ENCODE data around the gene ARL13A.
"Not testable (repeated sequence)": the region's sequence is repeated elsewhere in the genome, so short reads cannot be mapped to it uniquely, and the experiment has no call there.

Gene ARL13A

DNA sequence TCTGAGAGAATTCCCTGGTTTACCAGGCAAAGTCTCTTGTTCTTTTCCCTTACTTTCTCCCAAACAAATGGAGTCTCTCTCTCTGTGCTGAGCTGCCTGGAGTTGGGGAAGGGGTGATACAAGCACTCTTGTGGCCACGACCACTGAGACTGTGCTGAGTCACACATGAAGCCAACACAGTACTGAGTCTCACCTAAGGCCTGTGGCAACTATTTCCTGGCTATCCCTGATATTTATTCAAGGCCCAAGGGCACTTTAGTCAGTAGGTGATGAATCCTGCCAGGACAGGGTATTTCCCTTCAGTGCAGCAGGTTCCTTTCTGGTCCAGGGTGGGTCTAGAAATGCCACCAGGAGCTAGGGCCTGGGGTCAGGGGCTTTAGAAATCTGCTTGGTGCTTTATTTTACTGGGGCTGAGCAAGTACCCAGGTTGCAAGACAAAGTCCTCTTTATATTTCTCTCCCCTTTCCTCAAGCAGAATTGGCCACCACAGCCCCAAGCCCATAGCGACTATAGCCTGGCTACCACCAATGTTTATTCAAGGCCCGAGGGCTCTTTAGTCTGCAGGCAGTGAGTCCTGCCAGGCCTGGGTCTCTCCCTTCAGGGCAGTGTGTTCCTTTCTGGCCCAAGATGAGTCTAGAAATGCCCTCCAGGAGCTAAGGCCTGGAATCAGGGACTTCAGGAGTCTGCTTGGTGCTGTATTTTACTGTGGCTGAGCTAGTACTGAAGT, 10.5 kb downstream of the ARL13A start:
- no peak overlapping the region for H3K4me3 ChIP-seq
- DNase-seq (ENCODE audit: low read depth, low spot score), result no peak
- no peak overlapping the region for H3K27ac ChIP-seq
- no peaks in the 10 kb centered on the region for H3K9me3 ChIP-seq (ENCODE audit: low read depth, low read length)
- TF ChIP-seq POLR2AphosphoS5 (IDR thresholded peaks at IDR 0.05; ENCODE audit: borderline replicate concordance, low read depth, low read length), result no peak
- TF ChIP-seq EZH2 (IDR thresholded peaks at IDR 0.05), result no peak
- no peak for TF ChIP-seq FOXP2 (optimal IDR thresholded peaks at IDR 0.05; ENCODE audit: control extremely low read depth, extremely low read length, insufficient read depth)
- H3K9ac ChIP-seq (ENCODE audit: insufficient read length), result no peak overlapping the region
- H3K36me3 ChIP-seq (ENCODE audit: insufficient read depth, low read length), result no peaks in the 10 kb centered on the region

- TF ChIP-seq EZH2 (IDR thresholded peaks at IDR 0.05) (no peak), POLR2AphosphoS5 (IDR thresholded peaks at IDR 0.05; ENCODE audit: borderline replicate concordance, low read depth, low read length) (no peak), FOXP2 (optimal IDR thresholded peaks at IDR 0.05; ENCODE audit: control extremely low read depth, extremely low read length, insufficient read depth) (no peak)
- H3K27ac ChIP-seq, result no peak overlapping the region
- no peak for DNase-seq (ENCODE audit: low read depth, low spot score)
- no peak overlapping the region for H3K9ac ChIP-seq (ENCODE audit: insufficient read length)
- H3K36me3 ChIP-seq (ENCODE audit: insufficient read depth, low read length), result no peaks in the 10 kb centered on the region
- no peaks in the 10 kb centered on the region for H3K9me3 ChIP-seq (ENCODE audit: low read depth, low read length)
- no peak overlapping the region for H3K4me3 ChIP-seq
These were observed 11.3 kb downstream of the ARL13A start for GRCh38 chrX:100980608-100981497.

GRCh38 chrX:100981498-100981845, 12.0 kb downstream of the ARL13A start:
- H3K9ac ChIP-seq (ENCODE audit: insufficient read length); H3K9me3 ChIP-seq (ENCODE audit: low read depth, low read length); DNase-seq (ENCODE audit: low read depth, low spot score): not testable (repeated sequence)

GRCh38 chrX:100984818-100985217, 15.3 kb downstream of the ARL13A start:
- H3K9me3 ChIP-seq (ENCODE audit: low read depth, low read length), result no peaks in the 10 kb centered on the region

More at GRCh38 chrX:100981498-100981845, 12.0 kb downstream of the ARL13A start:
- H3K27ac ChIP-seq; H3K36me3 ChIP-seq (ENCODE audit: insufficient read depth, low read length); H3K4me3 ChIP-seq: not testable (repeated sequence)

DNA sequence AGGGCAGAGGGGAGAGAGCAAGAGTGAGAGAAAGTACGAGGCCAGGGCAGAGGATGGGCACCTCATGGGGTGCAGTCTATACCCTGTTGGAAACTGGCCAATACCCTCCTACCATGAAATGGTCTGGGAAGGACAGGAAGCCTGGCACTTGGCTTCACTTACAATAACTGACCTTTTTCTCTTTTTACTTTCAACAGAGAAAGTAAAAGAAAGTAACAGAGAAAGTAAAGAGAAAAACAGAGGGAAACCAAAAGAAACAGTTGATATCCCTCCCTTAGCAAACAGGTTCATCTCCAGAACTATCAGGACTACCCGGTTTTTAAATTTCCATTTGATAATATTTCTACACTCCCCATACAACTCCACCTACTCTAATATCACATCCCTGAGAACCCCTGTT, 20.6 kb downstream of the ARL13A start:
- no peak for DNase-seq (ENCODE audit: low read depth, low spot score)
- H3K4me3 ChIP-seq, result no peak overlapping the region
- H3K27ac ChIP-seq, result no peak overlapping the region
- H3K9ac ChIP-seq (ENCODE audit: insufficient read length), result no peak overlapping the region
- no peaks in the 10 kb centered on the region; the same call in 1 of the 2 replicates for H3K36me3 ChIP-seq (ENCODE audit: insufficient read depth, low read length)
- TF ChIP-seq FOXP2 (optimal IDR thresholded peaks at IDR 0.05; ENCODE audit: control extremely low read depth, extremely low read length, insufficient read depth) (no peak), POLR2AphosphoS5 (IDR thresholded peaks at IDR 0.05; ENCODE audit: borderline replicate concordance, low read depth, low read length) (no peak), EZH2 (IDR thresholded peaks at IDR 0.05) (no peak)
- H3K9me3 ChIP-seq (ENCODE audit: low read depth, low read length), result no peaks in the 10 kb centered on the region

More at GRCh38 chrX:100984818-100985217, 15.3 kb downstream of the ARL13A start:
- Histone ChIP-seq H3K27ac (no peak overlapping the region), H3K4me3 (no peak overlapping the region), H3K36me3 (ENCODE audit: insufficient read depth, low read length) (no peaks in the 10 kb centered on the region), H3K9ac (ENCODE audit: insufficient read length) (no peak overlapping the region)
- DNase-seq (ENCODE audit: low read depth, low spot score), result no peak
- TF ChIP-seq POLR2AphosphoS5 (IDR thresholded peaks at IDR 0.05; ENCODE audit: borderline replicate concordance, low read depth, low read length) (no peak), EZH2 (IDR thresholded peaks at IDR 0.05) (no peak), FOXP2 (optimal IDR thresholded peaks at IDR 0.05; ENCODE audit: control extremely low read depth, extremely low read length, insufficient read depth) (no peak)

GRCh38 chrX:100994352-100995281, 25.1 kb downstream of the ARL13A start:
- no peak overlapping the region for H3K27ac ChIP-seq
- no peak for TF ChIP-seq POLR2AphosphoS5 (IDR thresholded peaks at IDR 0.05; ENCODE audit: borderline replicate concordance, low read depth, low read length)
- no peak for TF ChIP-seq EZH2 (IDR thresholded peaks at IDR 0.05)
- TF ChIP-seq FOXP2 (optimal IDR thresholded peaks at IDR 0.05; ENCODE audit: control extremely low read depth, extremely low read length, insufficient read depth), result no peak

DNA sequence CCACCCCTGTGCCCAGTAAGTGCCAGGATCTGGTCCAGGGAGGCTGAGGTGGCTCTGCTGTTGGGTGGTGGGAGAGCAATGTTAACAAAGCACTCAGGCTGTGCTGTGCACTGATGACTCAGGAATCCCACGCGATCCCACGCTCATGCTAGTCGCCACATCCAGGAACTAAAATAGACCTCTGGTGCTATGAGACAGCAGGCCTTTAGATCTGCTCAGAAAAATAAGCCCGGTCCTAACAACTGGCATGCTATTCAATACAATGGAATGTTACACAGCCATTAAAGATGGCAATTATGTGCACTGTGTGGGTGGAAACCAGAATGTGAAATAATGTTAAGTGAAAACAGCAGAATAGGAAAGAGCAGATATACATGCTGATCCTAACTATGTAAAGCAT, 26.0 kb downstream of the ARL13A start:
- Histone ChIP-seq H3K9me3 (ENCODE audit: low read depth, low read length) (no peaks in the 10 kb centered on the region), H3K4me3 (no peak overlapping the region), H3K27ac (no peak overlapping the region), H3K36me3 (ENCODE audit: insufficient read depth, low read length) (no peaks in the 10 kb centered on the region; the same call in 1 of the 2 replicates), H3K9ac (ENCODE audit: insufficient read length) (no peak overlapping the region)
- no peak for DNase-seq (ENCODE audit: low read depth, low spot score)
- TF ChIP-seq EZH2 (IDR thresholded peaks at IDR 0.05), result no peak
- TF ChIP-seq POLR2AphosphoS5 (IDR thresholded peaks at IDR 0.05; ENCODE audit: borderline replicate concordance, low read depth, low read length), result no peak
- no peak for TF ChIP-seq FOXP2 (optimal IDR thresholded peaks at IDR 0.05; ENCODE audit: control extremely low read depth, extremely low read length, insufficient read depth)

More at GRCh38 chrX:100994352-100995281, 25.1 kb downstream of the ARL13A start:
- H3K36me3 ChIP-seq (ENCODE audit: insufficient read depth, low read length), result no peaks in the 10 kb centered on the region; the same call in 1 of the 2 replicates
- H3K4me3 ChIP-seq, result no peak overlapping the region
- no peak for DNase-seq (ENCODE audit: low read depth, low spot score)
- H3K9ac ChIP-seq (ENCODE audit: insufficient read length), result no peak overlapping the region
- H3K9me3 ChIP-seq (ENCODE audit: low read depth, low read length), result no peaks in the 10 kb centered on the region

- no peak for DNase-seq (ENCODE audit: low read depth, low spot score)
- Histone ChIP-seq H3K9me3 (ENCODE audit: low read depth, low read length) (no peaks in the 10 kb centered on the region), H3K27ac (no peak overlapping the region), H3K36me3 (ENCODE audit: insufficient read depth, low read length) (no peaks in the 10 kb centered on the region; the same call in 1 of the 2 replicates), H3K4me3 (no peak overlapping the region), H3K9ac (ENCODE audit: insufficient read length) (no peak overlapping the region)
- TF ChIP-seq EZH2 (IDR thresholded peaks at IDR 0.05), result no peak
- TF ChIP-seq FOXP2 (optimal IDR thresholded peaks at IDR 0.05; ENCODE audit: control extremely low read depth, extremely low read length, insufficient read depth), result no peak
- no peak for TF ChIP-seq POLR2AphosphoS5 (IDR thresholded peaks at IDR 0.05; ENCODE audit: borderline replicate concordance, low read depth, low read length)
These were observed 29.9 kb downstream of the ARL13A start for GRCh38 chrX:100999451-100999850.
